Ovary (tissue), 3 donors: ENCODE data around the gene NEK3.

ENCODE experiments used
- CTCF ChIP-seq, 3 donors: fragments of 450-650 bp in 2 of 3; fragments of 200-600 bp in 1 of 3; IDR thresholded peaks; one replicate each; pipeline versions ENCODE4 v1.5.1 to v1.8.0; 2016 to 2022; ENCODE audit warnings: antibody characterized with exemption in 3 of 3, mild to moderate bottlenecking in 1 of 3
- EP300 ChIP-seq: sonication (generic); formaldehyde crosslinking; IDR thresholded peaks from one replicate; pipeline ENCODE4 v1.6.1; 2017; ENCODE audit warnings: antibody characterized with exemption
- POLR2A ChIP-seq: fragments of 450-650 bp; IDR thresholded peaks from one replicate; pipeline ENCODE4 v1.6.1; 2017; ENCODE audit warnings: antibody characterized with exemption, mild to moderate bottlenecking, moderate library complexity
- donor health status: DM: no; HTN: no; CAD: no.

GRCh38 chr13:52096062-52096461 is 63.3 kb downstream of the NEK3 start:
- TF ChIP-seq EP300 (no peak), CTCF (IDR thresholded peaks at IDR 0.05) (no peak), POLR2A (no peak)
